K562 (cell line): Measurements from ENCODE around the gene DCP2.

ENCODE experiments used
- POLR2A ChIP-seq: fragments of 450-650 bp; conservative IDR thresholded peaks from 2 replicates; pipeline ENCODE4 v1.6.1; 2016
- POLR3A ChIP-seq: IDR thresholded peaks from 2 replicates; pipeline ENCODE4 v1.6.1; 2011; ENCODE audit warnings: borderline replicate concordance, mild to moderate bottlenecking, moderate library complexity; ENCODE audit not compliant: insufficient read length, insufficient read depth; ENCODE audit errors: extremely low read depth
- SMARCC2 ChIP-seq: fragments of 450-650 bp; IDR thresholded peaks from 2 replicates; pipeline ENCODE4 v1.6.1; 2017; ENCODE audit warnings: antibody characterized with exemption, moderate library complexity, mild to moderate bottlenecking, low read depth
- ZNF830 ChIP-seq: fragments of 250-450 bp; sonication (Bioruptor Pico); IDR thresholded peaks from 2 replicates; pipeline ENCODE4 v1.5.0; 2021; ENCODE audit warnings: mild to moderate bottlenecking
- TF ChIP-seq, protein P1 (sequence below), 3 experiments: IDR thresholded peaks in 2 of 3; conservative IDR thresholded peaks in 1 of 3; 2 replicates each; pipeline ENCODE4 v1.5.1; 2011 to 2012; ENCODE audit warnings: low read length in 3 of 3, mild to moderate bottlenecking in 3 of 3, control low read depth in 2 of 3, improper control_type of control experiment in 1 of 3, inconsistent platforms in 1 of 3, low read depth in 1 of 3, mixed read lengths in 1 of 3, moderate library complexity in 1 of 3; ENCODE audit not compliant: insufficient read depth in 2 of 3
- TF ChIP-seq, protein P2 (sequence below): fragments of 450-650 bp; formaldehyde crosslinking; IDR thresholded peaks from 2 replicates; pipeline ENCODE4 v1.4.0; 2020; ENCODE audit warnings: mild to moderate bottlenecking, moderate library complexity

DNA sequence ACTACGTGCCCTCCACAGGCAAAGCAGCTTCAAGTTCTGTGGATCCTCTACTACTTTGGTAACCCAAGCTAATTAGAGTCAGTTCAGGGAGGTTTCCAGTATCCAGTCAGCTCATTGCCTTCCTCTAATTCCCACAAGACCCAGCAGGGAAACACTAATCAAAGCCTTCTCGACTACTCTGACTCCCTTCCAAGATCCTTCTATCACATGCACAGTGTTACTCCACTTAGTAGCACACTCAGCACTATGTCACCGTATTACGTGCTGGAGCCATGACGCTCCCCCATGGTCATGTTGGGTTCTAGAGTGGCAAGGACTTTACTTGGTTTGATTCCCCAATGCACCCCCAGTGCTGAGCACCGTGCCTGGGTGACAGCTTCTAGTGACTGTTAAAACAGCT is 53.0 kb downstream of the DCP2 start:
- TF ChIP-seq, protein P1, sequence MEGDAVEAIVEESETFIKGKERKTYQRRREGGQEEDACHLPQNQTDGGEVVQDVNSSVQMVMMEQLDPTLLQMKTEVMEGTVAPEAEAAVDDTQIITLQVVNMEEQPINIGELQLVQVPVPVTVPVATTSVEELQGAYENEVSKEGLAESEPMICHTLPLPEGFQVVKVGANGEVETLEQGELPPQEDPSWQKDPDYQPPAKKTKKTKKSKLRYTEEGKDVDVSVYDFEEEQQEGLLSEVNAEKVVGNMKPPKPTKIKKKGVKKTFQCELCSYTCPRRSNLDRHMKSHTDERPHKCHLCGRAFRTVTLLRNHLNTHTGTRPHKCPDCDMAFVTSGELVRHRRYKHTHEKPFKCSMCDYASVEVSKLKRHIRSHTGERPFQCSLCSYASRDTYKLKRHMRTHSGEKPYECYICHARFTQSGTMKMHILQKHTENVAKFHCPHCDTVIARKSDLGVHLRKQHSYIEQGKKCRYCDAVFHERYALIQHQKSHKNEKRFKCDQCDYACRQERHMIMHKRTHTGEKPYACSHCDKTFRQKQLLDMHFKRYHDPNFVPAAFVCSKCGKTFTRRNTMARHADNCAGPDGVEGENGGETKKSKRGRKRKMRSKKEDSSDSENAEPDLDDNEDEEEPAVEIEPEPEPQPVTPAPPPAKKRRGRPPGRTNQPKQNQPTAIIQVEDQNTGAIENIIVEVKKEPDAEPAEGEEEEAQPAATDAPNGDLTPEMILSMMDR (IDR thresholded peaks at IDR 0.05 in 2 of 3, conservative IDR thresholded peaks at IDR 0.05 in 1 of 3; ENCODE audit: insufficient read depth in 2 of 3, low read depth in 1 of 3, low read length in 3 of 3): no peak
- TF ChIP-seq POLR2A (no peak), POLR3A (no peak), ZNF830 (CRISPR knock-in tag) (no peak), SMARCC2 (no peak)
- TF ChIP-seq, protein P2, sequence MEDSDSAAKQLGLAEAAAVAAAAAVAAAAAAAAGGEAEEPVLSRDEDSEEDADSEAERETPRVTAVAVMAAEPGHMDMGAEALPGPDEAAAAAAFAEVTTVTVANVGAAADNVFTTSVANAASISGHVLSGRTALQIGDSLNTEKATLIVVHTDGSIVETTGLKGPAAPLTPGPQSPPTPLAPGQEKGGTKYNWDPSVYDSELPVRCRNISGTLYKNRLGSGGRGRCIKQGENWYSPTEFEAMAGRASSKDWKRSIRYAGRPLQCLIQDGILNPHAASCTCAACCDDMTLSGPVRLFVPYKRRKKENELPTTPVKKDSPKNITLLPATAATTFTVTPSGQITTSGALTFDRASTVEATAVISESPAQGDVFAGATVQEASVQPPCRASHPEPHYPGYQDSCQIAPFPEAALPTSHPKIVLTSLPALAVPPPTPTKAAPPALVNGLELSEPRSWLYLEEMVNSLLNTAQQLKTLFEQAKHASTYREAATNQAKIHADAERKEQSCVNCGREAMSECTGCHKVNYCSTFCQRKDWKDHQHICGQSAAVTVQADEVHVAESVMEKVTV (CRISPR knock-in tag): no peak
